NT2/D1 (cell line): Measurements from ENCODE around the gene ABO.

Source experiments
- SUZ12 ChIP-seq: IDR thresholded peaks from 2 replicates; pipeline ENCODE4 v1.6.1; 2011; ENCODE audit not compliant: insufficient read length, insufficient read depth; ENCODE audit errors: extremely low read depth
- YY1 ChIP-seq: IDR thresholded peaks from 2 replicates; pipeline ENCODE4 v1.6.1; 2011; ENCODE audit not compliant: insufficient read length, insufficient read depth

- TF ChIP-seq SUZ12 (no peak), YY1 (no peak)
These were observed 48.2 kb upstream of the ABO start for GRCh38 chr9:133323211-133323610.
